Muscle layer of colon (tissue), 2 donors: ENCODE results near the gene RABL3.
A peak's percentile ranks its signal among the peaks of the same experiment; 100 is the strongest.
"Not testable (repeated sequence)": the region's sequence is repeated elsewhere in the genome, so short reads cannot be mapped to it uniquely, and the experiment has no call there.

Source experiments
- H3K27ac ChIP-seq: one replicate; pipeline ENCODE4 v1.7.0; 2013; ENCODE audit warnings: low read depth, mild to moderate bottlenecking, low read length, moderate library complexity
- H3K27me3 ChIP-seq, 2 donors: one replicate each; pipeline ENCODE4 v1.7.0; 2013; ENCODE audit warnings: low read length in 2 of 2, mild to moderate bottlenecking in 2 of 2; ENCODE audit not compliant: insufficient read depth in 2 of 2, control insufficient read depth in 1 of 2
- H3K36me3 ChIP-seq: one replicate; pipeline ENCODE4 v1.7.0; 2013; ENCODE audit warnings: mild to moderate bottlenecking, low read length; ENCODE audit not compliant: insufficient read depth
- H3K4me1 ChIP-seq: one replicate; pipeline ENCODE4 v1.7.0; 2013; ENCODE audit warnings: mild to moderate bottlenecking, low read length; ENCODE audit not compliant: insufficient read depth
- H3K4me3 ChIP-seq, 2 donors: one replicate each; pipeline ENCODE4 v1.7.0; 2013; ENCODE audit warnings: low read length in 2 of 2, low read depth in 1 of 2, mild to moderate bottlenecking in 1 of 2, moderate library complexity in 1 of 2
- H3K9ac ChIP-seq: one replicate; pipeline ENCODE4 v1.7.0; 2013; ENCODE audit warnings: low read length
- H3K9me3 ChIP-seq: one replicate; pipeline ENCODE4 v1.7.0; 2013; ENCODE audit warnings: mild to moderate bottlenecking, low read length
- donor health status: abdominal sarcoma.
- donor health status: Adenocarcinoma of cecum.

Gene RABL3

GRCh38 chr3:120742198-120742848 is at the start of gene RABL3, which contains the start of gene GTF2E1:
TSS of gene RABL3 (minus strand) at chr3:120742516. CDS start at chr3:120742507, 9 bp downstream.
TSS of gene GTF2E1 (plus strand) at chr3:120742744. CDS start at chr3:120750553, 7,809 bp downstream.
- peak within 1 kb of the TSS; percentile 84 for H3K9ac ChIP-seq
- H3K9me3 ChIP-seq, result no peaks in the 10 kb centered on the region
- H3K27me3 ChIP-seq, result no peaks in the 10 kb centered on the region
- no peaks in the 10 kb centered on the region for H3K36me3 ChIP-seq
- H3K4me1 ChIP-seq, result peaks cover 9% of the 10 kb centered on the region
- H3K4me3 ChIP-seq, result peak within 1 kb of the TSS; percentile 84 to 94
- peak within 1 kb of the TSS; percentile 79 for H3K27ac ChIP-seq

GRCh38 chr3:120791913-120792312 is 49.6 kb upstream of the RABL3 start:
- H3K36me3 ChIP-seq, result no peaks in the 10 kb centered on the region
- H3K4me1 ChIP-seq, result no peaks in the 10 kb centered on the region
- no peak overlapping the region for H3K4me3 ChIP-seq
- H3K27ac ChIP-seq, result no peak overlapping the region
- H3K27me3 ChIP-seq, result no peaks in the 10 kb centered on the region
- H3K9ac ChIP-seq, result no peak overlapping the region
- no peaks in the 10 kb centered on the region for H3K9me3 ChIP-seq

GRCh38 chr3:120791010-120791409 is 48.7 kb upstream of the RABL3 start:
- Histone ChIP-seq H3K27me3 (no peaks in the 10 kb centered on the region), H3K27ac (no peak overlapping the region), H3K4me1 (no peaks in the 10 kb centered on the region), H3K4me3 (no peak overlapping the region), H3K36me3 (no peaks in the 10 kb centered on the region), H3K9ac (no peak overlapping the region), H3K9me3 (no peaks in the 10 kb centered on the region)

GRCh38 chr3:120785832-120786231 is 43.5 kb upstream of the RABL3 start:
- not testable (repeated sequence) for H3K4me1 ChIP-seq, H3K9me3 ChIP-seq, H3K27ac ChIP-seq, H3K36me3 ChIP-seq, H3K27me3 ChIP-seq, H3K9ac ChIP-seq
- peak overlapping the region in 1 of 2 donors; percentile 20 for H3K4me3 ChIP-seq

GRCh38 chr3:120780977-120781376 is 38.7 kb upstream of the RABL3 start:
- Histone ChIP-seq H3K4me3 (no peak overlapping the region), H3K4me1 (no peaks in the 10 kb centered on the region), H3K9me3 (no peaks in the 10 kb centered on the region), H3K9ac (no peak overlapping the region), H3K27ac (no peak overlapping the region), H3K36me3 (peaks cover 11% of the 10 kb centered on the region), H3K27me3 (no peaks in the 10 kb centered on the region)

GRCh38 chr3:120778776-120779175 is 36.5 kb upstream of the RABL3 start:
- Histone ChIP-seq H3K9me3 (no peaks in the 10 kb centered on the region), H3K36me3 (peaks cover 11% of the 10 kb centered on the region), H3K4me3 (no peak overlapping the region), H3K27me3 (no peaks in the 10 kb centered on the region), H3K27ac (no peak overlapping the region), H3K4me1 (no peaks in the 10 kb centered on the region), H3K9ac (no peak overlapping the region)

- Histone ChIP-seq H3K27me3 (no peaks in the 10 kb centered on the region), H3K9ac (no peak overlapping the region), H3K4me3 (no peak overlapping the region), H3K9me3 (no peaks in the 10 kb centered on the region), H3K36me3 (peaks cover 11% of the 10 kb centered on the region), H3K4me1 (peaks cover 4% of the 10 kb centered on the region), H3K27ac (no peak overlapping the region)
Measured at GRCh38 chr3:120775411-120775810, 33.1 kb upstream of the RABL3 start.

GRCh38 chr3:120773932-120774331 is 31.6 kb upstream of the RABL3 start:
- Histone ChIP-seq H3K4me1 (peaks cover 4% of the 10 kb centered on the region), H3K9ac (no peak overlapping the region), H3K9me3 (no peaks in the 10 kb centered on the region), H3K4me3 (no peak overlapping the region), H3K27me3 (no peaks in the 10 kb centered on the region), H3K27ac (no peak overlapping the region), H3K36me3 (peaks cover 11% of the 10 kb centered on the region)

- no peaks in the 10 kb centered on the region for H3K9me3 ChIP-seq
- no peak overlapping the region for H3K9ac ChIP-seq
- H3K4me3 ChIP-seq, result no peak overlapping the region
- H3K27me3 ChIP-seq, result no peaks in the 10 kb centered on the region
- H3K36me3 ChIP-seq, result peaks cover 9% of the 10 kb centered on the region
- H3K4me1 ChIP-seq, result peaks cover 15% of the 10 kb centered on the region
- H3K27ac ChIP-seq, result no peak overlapping the region
Measured at GRCh38 chr3:120772081-120772480, 29.8 kb upstream of the RABL3 start.

- Histone ChIP-seq H3K4me3 (no peak overlapping the region), H3K27ac (no peak overlapping the region), H3K9ac (no peak overlapping the region), H3K36me3 (no peaks in the 10 kb centered on the region), H3K27me3 (no peaks in the 10 kb centered on the region), H3K9me3 (no peaks in the 10 kb centered on the region), H3K4me1 (peaks cover 26% of the 10 kb centered on the region)
Measured at GRCh38 chr3:120770891-120771290, 28.6 kb upstream of the RABL3 start.

- H3K4me1 ChIP-seq, result peaks cover 26% of the 10 kb centered on the region
Measured at GRCh38 chr3:120769436-120769835, 27.1 kb upstream of the RABL3 start.

GRCh38 chr3:120767106-120767505 is 24.8 kb upstream of the RABL3 start:
- peak overlapping the region; percentile 35 for H3K27ac ChIP-seq

More at GRCh38 chr3:120769436-120769835, 27.1 kb upstream of the RABL3 start:
- Histone ChIP-seq H3K9me3 (no peaks in the 10 kb centered on the region), H3K27ac (no peak overlapping the region), H3K9ac (no peak overlapping the region), H3K4me3 (no peak overlapping the region), H3K27me3 (no peaks in the 10 kb centered on the region), H3K36me3 (no peaks in the 10 kb centered on the region)

More at GRCh38 chr3:120767106-120767505, 24.8 kb upstream of the RABL3 start:
- H3K9ac ChIP-seq, result no peak overlapping the region
- H3K36me3 ChIP-seq, result no peaks in the 10 kb centered on the region
- no peaks in the 10 kb centered on the region for H3K27me3 ChIP-seq
- H3K9me3 ChIP-seq, result no peaks in the 10 kb centered on the region
- H3K4me3 ChIP-seq, result no peak overlapping the region
- H3K4me1 ChIP-seq, result peaks cover 26% of the 10 kb centered on the region
